NCI-H187 treated with DMSO at 0.1 percent for 48 hours (cell line): ENCODE data around the gene MAPK13.
"Not testable (repeated sequence)": the region's sequence is repeated elsewhere in the genome, so short reads cannot be mapped to it uniquely, and the experiment has no call there.

ENCODE experiments used
- DNase-seq: peaks from one replicate; lab custom pipeline; 2025; lab: John Stamatoyannopoulos, UW

Gene MAPK13

DNA sequence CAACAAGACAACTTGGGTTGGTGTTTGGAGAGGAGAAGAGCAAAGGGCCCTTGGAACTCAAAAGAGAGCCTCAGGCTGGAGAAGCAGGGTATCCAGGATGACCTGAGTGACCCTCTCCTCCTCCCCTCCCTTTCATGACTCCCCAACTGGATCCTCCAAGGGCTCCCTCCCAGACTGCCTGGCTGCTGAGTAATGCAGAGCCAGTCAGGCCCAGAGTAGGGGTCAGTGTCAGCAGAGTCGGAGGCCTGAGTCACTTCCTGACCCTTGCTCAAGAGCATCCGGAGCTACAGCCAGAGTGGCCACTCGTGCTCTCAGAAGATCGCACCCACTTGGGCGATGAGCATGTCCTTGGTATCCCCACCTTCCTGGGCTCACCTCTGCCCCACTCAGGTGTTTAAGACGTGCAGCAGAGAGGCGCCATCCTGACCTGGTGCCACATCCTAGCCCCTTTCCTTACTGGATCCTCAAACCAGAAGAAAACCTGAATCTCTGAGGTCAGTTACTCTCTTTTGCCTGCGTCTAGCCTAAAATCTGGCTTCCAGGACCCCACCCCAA is 2.8 kb upstream of the MAPK13 start:
- no peak for DNase-seq

DNA sequence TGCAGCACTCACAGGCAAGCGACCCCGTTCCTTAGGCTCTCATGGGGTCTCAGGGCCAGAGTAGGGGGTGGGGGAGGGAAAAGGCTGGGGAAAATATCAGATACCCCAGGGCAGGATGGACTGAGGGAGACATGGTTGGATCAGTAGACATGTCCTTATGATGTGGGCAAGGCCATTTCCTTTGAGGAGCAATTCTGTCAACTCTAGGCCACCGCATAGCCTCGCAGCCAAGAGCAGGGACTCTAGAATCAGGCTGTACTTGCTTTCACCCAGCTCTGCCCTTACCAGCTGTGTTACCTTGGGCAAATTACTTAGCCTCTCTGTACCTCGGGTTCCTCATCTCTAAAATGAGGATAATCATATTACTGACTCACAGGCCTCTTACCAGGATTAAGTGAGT is 2.2 kb upstream of the MAPK13 start:
- DNase-seq: no peak

DNA sequence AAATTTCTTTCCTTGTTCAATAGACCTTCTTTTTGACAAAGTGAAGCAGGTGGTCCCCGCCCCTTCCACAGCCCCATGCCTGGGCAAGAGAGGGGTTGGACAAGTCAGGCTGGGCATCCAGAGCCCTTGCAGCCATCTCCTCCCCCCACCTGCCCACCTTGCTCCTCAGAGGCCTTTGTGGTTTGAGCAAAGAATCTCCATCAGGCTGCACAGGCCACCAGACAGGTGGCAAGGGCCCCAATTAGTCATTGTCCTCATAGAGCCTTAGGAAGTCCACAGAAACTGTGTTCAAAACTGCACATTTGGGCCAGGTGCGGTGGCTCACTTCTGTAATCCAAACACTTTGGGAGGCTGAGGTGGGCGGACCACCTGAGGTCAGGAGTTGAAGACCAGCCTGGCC is 1.5 kb upstream of the MAPK13 start:
- no peak for DNase-seq

DNA sequence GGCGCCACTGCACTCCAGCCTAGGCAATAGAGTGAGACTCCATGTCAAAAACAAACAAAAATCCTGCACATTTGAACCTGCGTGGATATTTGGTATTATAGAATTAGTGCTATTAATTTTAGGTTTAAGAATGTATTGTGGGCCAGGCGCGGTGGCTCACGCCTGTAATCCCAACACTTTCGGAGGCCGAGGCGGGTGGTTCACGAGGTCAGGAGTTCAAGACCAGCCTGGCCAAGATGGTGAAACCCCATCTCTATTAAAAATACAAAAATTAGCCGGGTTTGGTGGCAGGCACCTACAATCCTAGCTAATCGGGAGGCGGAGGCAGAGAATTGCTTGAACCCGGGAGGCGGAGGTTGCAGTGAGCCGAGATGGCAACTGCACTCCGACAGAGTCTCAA is 979 bp upstream of the MAPK13 start:
- not testable (repeated sequence) for DNase-seq

DNA sequence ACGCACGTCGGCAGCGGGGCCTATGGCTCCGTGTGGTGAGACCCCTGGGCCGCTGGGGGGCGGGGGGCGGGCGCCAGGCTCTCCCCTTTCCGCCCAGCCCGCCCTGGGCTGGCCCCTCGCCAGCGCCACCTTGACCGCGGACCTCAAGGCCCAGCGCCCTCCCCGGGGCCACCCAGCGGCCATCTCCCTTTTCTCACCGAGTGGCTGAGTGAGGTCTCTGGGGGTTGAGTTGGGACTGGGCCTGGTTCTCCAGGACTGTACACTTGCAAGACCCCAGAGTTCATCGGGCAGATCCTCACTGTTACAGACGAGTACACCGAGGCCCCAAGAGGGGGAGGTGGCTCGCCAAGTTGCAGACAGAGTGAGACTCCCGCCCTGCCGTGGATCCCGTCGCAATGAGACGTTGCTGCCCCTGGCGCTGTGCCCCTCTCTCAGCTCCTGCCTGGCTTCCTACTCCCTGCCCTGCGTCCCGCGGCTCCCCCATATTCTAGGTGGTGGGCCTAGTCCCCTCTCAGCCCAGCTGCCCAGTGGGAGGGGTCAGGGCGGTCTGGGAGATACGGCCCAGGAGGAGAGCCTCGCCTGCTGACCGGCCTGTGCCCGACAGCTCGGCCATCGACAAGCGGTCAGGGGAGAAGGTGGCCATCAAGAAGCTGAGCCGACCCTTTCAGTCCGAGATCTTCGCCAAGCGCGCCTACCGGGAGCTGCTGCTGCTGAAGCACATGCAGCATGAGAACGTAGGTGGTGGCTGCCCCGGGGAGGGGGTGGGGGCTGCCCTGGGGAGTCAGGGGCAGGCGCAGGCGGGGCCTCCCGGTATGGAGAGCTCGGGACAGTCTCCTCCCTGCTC is 576 bp downstream of the MAPK13 start:
- DNase-seq: no peak

DNA sequence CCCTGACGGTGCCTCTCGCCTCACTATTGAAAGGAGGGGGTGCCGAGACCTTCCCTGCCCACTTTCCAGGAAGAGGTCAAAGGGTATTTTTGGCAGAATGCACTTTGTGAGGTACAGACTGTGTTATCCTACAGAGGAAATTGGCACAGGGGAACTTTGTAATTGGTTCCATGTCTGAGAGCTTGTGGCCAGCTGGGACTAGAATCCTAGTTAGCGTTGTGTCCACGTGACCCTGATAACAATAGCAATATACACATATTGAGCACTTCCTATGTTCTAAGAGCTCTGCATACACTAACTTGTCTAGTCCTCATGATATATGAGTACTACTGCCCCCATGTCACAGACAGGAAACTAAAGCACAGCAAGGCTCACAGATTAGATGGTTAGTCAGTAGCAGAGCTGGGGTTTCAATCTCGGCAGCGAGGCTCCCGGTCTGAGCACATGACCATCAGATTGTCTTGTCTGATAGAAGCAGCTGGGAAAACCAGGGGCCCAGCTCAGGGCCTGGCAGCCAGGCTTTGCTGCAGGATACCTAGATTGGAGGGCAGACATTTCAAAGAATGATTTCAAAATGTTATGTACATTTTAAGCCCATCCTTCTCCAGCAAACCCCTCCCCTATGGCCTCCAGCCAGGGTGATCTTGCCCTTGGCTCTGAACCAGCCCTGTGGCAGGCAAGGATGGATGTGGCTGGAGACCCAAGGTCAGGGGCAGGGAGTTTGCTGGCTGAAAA is 1.4 kb downstream of the MAPK13 start:
- DNase-seq: peak; percentile 19

DNA sequence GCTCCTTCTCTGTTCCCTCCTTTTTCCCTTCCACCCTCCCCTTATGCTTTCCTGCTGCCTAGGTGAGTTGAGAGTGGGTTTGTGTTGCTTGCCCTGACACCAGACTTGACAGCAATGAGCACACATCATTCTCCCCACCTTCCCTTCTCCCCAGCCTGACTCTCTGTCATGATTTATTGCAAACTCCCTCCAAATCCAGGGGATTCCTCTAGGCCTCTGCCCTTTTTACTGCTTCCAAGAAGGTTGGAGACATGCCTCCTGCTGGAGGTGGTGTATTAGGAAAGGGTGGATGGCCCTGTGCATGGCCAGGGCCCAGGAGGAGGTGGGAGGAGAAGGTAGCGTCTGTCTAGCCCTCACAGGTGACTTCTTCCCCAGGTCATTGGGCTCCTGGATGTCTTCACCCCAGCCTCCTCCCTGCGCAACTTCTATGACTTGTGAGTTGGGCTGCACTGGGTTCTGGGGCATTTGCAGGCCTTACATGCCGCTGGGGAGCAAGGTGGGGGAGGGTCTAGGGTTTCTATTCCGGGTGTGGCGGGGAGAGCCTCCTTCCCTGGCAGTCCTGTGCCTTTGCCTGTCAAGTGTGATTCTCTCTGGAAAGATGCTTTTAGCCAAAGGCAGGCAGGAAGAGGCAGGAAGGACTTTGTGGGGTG is 2.1 kb downstream of the MAPK13 start:
- peak; percentile 16 for DNase-seq

DNA sequence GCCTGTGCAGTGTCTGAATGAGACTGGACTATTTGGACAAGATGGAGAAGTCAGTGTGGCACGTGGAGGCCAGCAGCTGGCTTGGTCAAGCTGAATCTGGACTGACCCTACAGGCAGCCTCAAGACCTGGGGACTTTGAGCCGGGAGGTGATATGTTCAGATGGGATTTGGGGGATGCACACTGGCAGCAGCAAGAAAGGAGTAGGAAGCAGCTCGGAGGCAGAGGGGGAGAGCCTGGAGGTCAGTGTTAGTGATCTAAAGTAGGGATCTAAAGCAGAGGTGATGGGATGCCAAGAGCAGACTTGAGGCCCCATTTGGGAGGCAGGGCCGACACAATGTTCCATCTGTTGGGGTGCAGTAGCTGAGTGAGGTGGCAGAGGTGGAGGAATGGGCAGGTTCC is 2.8 kb downstream of the MAPK13 start:
- DNase-seq: no peak

DNA sequence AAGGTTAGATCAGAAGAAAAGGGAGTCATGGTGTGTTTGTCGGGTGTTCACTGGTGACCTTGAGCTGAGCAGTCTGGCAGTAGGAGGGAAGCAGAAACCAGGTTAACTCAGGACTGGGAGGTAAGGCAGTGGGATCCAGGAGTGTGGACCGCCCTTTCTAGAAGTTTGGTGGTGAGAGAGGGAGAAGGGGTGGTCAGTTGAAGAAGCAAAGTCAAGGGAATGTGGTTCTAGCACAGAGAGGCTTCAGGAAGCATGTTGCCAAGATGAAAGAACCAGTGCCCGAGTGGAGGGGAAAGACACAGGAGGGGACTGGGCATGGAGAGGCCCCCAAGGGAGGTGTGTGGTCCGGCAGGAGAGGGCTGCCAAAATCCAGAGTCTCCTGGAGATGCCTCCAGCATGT is 3.6 kb downstream of the MAPK13 start:
- no peak for DNase-seq

DNA sequence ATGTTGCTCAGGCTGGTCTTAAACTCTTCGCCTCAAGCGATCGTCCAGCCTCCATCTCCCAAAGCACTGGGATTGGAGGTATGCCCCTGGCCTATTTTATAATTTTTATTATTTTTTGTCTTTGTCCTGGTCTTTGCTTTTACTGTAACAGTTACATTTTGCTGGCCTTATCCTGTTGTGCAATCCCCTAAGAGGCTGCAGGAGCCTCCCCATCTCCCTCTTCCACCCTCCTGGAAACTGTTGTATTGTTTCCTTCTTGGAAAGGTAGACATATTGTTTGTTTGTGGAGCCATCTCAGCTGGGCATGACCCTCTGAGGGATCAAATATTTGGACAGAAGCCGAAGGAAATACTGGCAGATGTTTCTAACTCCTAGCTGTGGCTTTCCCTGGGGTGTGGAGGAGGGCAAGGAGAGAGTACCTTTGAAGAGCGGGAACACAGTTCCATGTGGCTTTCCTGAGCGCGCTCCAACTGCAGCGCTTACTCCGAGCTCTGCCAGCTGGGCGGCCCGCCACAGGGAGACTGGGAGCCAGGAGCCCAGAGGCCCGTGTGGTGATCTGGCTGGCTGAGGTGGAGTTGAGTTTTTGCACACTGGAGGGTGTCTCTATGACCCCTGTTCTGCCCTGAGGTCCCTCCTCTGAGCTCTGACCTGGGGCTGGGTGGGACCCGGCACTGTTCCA is 4.9 kb downstream of the MAPK13 start:
- DNase-seq: no peak

DNA sequence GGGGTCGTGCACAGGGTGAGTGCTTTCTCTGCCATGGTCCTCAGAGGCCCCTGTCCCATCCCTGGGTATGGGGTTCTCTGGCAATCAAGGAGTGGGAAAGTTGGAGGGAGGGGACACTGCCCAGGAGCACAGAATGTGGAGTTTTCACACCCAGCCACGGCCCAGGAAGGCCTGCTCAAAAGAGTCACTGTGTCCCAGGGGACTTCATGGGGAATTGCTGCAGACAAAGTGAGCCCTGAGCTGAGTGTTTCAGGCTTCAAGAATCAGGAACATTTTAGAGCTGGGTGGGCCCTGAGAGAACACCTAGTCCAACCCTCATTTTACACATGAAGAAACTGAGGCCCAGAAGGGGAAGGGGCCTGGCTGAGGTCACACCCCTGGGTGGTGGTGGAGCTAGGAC is 5.7 kb downstream of the MAPK13 start:
- DNase-seq: no peak

DNA sequence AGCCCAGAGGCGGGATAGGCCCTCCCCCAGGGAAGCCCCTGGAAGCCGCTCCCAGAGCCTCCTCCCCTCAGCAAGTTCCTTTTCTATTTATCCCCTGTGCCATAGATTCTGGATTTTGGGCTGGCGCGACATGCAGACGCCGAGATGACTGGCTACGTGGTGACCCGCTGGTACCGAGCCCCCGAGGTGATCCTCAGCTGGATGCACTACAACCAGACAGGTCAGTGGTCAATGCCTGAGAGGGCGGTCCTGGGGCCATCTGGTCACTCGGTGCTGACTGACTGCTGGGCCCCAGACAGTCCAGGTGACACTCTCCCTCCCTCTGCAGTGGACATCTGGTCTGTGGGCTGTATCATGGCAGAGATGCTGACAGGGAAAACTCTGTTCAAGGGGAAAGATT is 6.2 kb downstream of the MAPK13 start:
- DNase-seq: no peak

DNA sequence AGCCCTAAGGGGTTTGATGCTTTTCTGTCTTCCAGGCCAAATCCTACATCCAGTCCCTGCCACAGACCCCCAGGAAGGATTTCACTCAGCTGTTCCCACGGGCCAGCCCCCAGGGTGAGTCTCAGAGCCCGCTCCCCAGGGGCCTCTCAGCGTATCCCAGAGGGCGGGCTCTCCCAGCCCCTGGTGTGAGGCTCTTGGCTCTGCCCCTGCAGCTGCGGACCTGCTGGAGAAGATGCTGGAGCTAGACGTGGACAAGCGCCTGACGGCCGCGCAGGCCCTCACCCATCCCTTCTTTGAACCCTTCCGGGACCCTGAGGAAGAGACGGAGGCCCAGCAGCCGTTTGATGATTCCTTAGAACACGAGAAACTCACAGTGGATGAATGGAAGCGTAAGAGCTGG is 8.4 kb downstream of the MAPK13 start:
- DNase-seq: no peak

DNA sequence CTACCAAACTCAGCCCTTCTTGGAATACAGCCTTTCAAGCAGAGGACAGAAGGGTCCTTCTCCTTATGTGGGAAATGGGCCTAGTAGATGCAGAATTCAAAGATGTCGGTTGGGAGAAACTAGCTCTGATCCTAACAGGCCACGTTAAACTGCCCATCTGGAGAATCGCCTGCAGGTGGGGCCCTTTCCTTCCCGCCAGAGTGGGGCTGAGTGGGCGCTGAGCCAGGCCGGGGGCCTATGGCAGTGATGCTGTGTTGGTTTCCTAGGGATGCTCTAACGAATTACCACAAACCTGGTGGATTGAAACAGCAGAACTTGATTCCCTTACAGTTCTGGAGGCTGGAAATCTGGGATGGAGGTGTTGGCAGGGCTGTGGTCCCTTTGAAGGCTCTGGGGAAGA is 9.1 kb downstream of the MAPK13 start:
- no peak for DNase-seq

DNA sequence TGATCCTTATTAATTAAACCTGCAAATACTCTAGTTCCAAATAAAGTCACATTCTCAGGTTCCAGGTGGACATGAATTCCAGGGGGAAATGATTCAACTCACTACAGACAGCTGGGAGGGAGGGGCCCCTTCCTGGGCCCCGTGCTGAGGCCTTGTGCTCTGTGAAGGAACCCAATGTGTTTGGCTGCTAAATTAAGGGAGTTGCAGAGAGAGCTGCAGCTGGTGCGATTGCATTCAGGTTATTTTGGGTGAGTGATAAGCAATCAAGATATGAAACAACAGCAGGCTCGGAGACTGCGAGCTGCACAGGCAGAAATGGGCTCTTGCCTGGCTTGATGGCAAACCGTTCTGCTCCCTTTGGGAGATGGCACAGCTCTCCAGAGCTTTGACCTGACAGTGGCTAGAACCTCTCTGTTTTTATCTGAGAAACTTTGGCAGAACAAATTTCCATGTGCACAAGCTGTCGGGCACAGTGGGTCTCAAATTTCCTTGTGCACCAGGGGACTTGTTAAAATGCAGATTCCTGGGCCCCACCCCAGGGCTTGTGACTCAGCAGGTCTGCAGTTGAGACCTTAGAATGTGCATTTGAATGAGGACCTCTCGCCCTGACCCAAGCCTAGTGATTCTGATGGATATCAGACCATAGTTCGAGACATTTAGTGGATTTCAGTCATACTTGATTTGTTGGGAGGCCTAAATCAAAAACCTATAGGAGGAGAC is 9.8 kb downstream of the MAPK13 start:
- DNase-seq: no peak

DNA sequence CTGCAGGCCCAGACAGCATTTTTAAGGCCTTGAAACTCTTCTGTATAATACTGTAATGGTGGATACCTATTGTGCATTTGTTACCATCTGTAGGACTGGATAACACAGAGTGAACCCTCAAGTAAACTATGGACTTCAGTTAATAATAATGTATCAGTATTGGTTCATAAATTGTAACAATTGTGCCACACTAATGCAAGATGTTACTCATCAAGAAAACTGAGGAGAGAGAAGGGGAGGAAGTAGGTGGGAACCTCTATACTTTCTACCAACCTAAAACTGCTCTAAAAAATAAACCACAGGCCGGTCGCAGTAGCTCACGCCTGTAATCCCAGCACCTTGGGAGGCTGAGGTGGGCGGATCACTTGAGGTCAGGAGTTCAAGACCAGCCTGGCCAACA is 10.8 kb downstream of the MAPK13 start:
- DNase-seq: no peak

DNA sequence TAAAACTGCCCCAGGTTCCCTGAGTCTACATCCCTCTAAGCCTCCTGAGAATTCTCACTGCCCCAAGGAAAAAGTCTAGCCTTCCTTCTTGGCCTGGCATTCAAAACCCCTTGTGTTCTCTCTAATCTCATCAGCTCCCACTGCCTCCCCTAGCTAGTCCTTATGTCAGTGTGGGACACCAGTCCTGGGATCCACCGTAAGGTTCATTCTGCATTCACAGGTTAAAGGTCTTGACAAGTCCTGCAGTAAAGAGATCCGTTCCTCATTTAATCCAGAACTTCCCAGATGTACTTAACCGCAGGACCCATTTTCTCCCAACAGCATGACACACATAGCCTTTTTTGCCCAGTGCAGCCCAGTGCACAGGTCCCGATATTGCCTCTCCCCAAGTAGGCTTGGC is 11.6 kb downstream of the MAPK13 start:
- no peak for DNase-seq

DNA sequence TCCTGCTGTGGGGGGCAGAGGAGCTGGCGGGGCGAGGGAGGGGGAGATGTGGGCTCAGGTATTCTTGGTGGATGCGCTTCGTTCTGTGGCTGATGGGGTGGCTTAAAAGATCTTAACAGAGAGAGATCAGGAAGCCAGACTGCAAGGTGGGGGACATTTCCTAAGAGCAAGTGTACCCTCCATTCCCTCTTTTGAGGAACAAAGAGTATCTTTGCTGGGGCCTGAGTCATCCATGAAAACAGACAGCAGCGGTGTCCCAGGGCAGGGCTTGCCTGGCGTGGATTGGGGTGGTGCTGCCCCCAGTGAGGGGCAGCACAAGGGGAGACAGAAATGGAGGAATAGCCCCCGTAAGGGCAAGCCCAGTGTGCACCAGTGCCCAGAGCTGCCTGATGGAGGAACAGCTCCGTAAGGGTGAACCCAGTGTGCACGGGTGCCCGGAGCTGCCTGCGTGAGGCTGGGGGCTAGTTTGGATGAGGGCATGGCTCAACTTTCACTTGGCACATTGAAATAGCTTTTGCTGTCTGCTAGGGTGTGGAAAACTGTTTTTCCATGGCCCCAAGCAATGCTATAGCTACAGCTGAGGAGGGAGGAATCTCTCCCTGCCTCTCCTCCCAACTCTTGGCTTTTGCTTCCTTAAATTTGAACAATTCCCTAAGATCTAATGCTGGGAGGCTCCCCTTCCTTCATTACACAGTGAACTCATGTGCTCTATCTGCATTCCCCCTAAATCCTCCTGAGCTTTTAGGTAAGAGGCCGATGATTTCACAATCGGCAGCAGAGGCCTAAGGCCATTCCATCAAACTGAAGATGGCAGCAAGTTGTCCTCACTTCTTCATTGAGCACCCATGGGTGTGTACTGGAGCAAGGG is 12.9 kb downstream of the MAPK13 start:
- DNase-seq: no peak

DNA sequence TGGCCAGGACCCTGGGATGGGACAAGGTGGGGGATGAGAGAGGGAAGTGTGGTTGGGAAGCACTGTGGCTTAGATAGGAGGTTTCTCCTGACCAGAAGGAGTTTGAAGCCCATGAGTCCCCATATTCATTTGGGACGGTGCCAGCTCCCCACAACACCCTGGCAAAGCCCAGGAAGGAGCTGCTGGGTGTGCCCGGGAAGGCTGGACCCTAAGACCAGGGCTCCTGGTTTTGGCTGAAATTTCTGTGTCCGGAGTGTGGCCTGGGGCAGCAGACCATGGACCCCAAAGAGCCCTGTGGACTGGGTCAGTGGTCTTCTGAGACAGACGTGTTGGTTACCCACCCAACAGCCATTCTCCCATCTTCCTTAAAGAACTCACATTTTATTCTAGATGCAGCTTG is 15.2 kb downstream of the MAPK13 start:
- no peak for DNase-seq

DNA sequence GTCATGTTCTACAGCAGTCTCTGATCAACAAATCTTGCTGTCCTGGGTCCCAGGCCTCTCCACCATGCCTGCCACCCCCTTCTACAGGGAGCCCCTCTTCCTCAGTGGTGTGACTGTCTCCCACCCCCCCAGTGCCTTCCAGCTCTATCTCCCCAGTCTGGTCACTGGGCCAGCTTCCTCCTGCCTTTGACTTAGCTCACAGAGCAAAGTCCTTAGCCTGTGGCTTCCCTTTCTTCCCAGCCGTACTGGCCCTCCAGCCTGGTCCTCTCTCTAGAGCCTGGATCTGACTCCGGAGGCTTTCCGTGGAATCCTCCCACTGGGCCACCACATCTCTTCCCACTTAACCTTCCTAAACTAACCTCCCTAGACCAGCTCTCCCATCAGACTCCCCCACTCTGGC is 17.0 kb downstream of the MAPK13 start:
- no peak for DNase-seq

DNA sequence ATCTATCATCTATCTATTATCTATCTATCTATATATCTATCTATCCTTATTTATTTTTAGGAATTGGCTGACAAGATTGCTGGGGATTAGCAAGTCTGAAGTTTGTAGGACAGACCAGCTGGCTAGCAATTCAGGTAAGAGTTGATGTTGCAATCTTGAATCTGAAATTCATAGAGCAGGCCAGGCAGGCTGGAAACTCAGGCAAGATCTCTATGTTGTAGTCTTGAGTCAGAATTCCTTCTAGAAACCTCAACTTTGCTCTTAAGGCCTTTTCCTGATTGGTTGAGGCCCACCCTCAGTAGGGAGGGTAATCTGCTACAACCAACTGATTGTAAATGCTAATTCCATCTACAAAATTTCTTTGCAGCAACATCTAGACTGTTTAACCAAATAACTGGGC is 19.2 kb downstream of the MAPK13 start:
- DNase-seq: no peak
